Neutrophil (primary cell): ENCODE data around the gene DOCK4.
A peak's percentile ranks its signal among the peaks of the same experiment; 100 is the strongest.

Experiments
- H3K27ac ChIP-seq: fragments of 200-600 bp; sonication (generic); 2 replicates; pipeline ENCODE4 v1.5.1; 2016; ENCODE audit warnings: mild to moderate bottlenecking, moderate library complexity
- H3K27me3 ChIP-seq: fragments of 200-600 bp; sonication (generic); 2 replicates; pipeline ENCODE4 v1.6.0; 2016; ENCODE audit warnings: mild to moderate bottlenecking
- H3K36me3 ChIP-seq: fragments of 200-600 bp; sonication (generic); 2 replicates; pipeline ENCODE4 v1.5.1; 2017
- H3K4me1 ChIP-seq, 2 experiments: fragments of 200-600 bp in 1 of 2; sonication (generic) in 1 of 2; 1 replicate in 1 of 2; 2 replicates in 1 of 2; pipeline versions ENCODE4 v1.5.1 to v1.6.1; 2013 to 2016; ENCODE audit warnings: low read depth in 1 of 2, low read length in 1 of 2, mild to moderate bottlenecking in 1 of 2, moderate library complexity in 1 of 2; ENCODE audit not compliant: control insufficient read depth in 1 of 2, insufficient read depth in 1 of 2
- H3K4me3 ChIP-seq, 2 experiments: fragments of 200-600 bp in 1 of 2; sonication (generic) in 1 of 2; 1 replicate in 1 of 2; 2 replicates in 1 of 2; pipeline ENCODE4 v1.5.1; 2013 to 2016; ENCODE audit warnings: low read depth in 1 of 2, low read length in 1 of 2, mild to moderate bottlenecking in 1 of 2, moderate library complexity in 1 of 2
- H3K9me3 ChIP-seq: fragments of 200-600 bp; sonication (generic); 2 replicates; pipeline ENCODE4 v1.5.1; 2016
- TF ChIP-seq, protein P1 (sequence below): fragments of 200-600 bp; sonication (generic); IDR thresholded peaks from 2 replicates; pipeline ENCODE4 v1.5.1; 2016; ENCODE audit warnings: antibody characterized with exemption

Gene DOCK4

DNA sequence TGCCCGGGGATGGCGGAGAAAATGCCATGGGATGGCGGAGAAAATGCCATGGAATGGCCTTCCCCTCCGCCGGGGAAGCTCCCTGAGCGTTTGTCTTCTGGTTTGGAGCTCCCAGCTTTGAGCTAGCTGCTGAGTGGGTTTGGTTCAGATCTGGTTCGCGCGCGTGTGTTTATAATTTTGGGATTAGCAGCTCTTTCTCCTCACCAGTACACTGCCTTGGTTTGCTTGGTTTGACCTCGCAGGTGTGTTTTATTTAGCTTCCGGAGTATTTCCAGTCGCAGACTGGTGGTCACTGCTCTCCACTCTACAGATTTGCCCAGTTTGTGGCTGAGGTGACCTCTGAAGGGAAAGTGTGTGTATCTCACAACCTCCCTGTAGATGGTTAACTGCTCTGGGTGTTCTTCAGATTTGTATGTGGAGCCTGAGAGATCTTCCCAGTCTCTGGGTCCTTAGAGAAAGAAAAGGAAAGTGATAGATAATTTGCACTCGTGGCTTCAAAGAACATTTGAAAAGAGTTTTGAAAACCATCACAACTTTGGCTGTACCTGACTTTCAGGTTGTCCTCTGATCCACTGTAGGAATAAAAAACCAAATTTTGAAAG lies 893 bp upstream of the DOCK4 start:
- Histone ChIP-seq H3K4me3 (peak overlapping the region; percentile 81 to 98), H3K4me1 (peaks cover 34 to 35% of the 10 kb centered on the region in 2 experiments), H3K36me3 (no peaks in the 10 kb centered on the region), H3K27me3 (peaks cover 28% of the 10 kb centered on the region), H3K9me3 (no peaks in the 10 kb centered on the region), H3K27ac (peak overlapping the region; percentile 89)
- TF ChIP-seq, protein P1, sequence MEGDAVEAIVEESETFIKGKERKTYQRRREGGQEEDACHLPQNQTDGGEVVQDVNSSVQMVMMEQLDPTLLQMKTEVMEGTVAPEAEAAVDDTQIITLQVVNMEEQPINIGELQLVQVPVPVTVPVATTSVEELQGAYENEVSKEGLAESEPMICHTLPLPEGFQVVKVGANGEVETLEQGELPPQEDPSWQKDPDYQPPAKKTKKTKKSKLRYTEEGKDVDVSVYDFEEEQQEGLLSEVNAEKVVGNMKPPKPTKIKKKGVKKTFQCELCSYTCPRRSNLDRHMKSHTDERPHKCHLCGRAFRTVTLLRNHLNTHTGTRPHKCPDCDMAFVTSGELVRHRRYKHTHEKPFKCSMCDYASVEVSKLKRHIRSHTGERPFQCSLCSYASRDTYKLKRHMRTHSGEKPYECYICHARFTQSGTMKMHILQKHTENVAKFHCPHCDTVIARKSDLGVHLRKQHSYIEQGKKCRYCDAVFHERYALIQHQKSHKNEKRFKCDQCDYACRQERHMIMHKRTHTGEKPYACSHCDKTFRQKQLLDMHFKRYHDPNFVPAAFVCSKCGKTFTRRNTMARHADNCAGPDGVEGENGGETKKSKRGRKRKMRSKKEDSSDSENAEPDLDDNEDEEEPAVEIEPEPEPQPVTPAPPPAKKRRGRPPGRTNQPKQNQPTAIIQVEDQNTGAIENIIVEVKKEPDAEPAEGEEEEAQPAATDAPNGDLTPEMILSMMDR: no peak

DNA sequence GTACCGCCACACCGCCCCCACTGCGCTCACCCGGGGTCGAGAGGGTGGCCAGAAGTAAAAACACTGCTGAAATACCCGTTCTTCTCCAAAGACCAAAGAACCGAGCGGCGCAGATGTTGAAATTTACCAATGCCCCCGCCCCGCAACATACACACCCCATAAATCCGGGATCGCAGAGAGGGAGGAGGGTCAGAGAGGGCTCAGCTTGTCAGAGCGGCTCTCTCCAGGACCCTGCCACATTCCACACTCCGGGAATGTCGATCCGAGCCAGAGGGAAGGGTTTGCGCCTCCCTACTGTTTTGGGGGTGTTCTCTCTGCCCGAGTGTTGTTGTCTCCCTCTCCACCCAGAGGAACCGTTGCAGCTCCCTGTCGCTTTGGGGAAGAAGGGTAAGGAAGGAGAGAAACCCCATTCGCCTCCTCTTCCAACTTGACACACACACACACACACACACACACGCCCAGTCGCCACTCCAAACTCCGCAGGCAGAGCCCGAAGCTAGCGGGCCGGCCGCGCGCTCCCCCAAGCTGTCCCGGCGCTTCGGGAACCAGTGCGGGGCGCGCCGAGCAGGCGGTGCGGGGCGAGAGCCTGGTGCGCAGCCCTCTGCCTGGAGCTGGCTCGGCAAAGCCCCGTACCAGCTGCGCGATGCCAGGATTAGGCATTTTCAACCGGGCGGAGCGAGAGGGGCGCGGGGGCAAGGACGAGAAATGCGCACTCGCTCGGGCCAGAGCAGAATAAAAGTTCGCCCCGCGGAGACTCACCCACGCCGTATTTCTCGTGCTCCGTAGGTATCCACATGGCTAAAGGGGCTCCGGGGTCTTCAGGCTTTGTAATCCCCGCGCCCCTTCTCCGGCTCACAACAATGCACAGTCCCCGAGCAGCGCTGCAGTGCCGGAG lies 609 bp downstream of the DOCK4 start:
- Histone ChIP-seq H3K4me3 (peak overlapping the region; percentile 81 to 98), H3K9me3 (no peaks in the 10 kb centered on the region), H3K4me1 (peaks cover 34 to 35% of the 10 kb centered on the region in 2 experiments), H3K27me3 (peaks cover 28% of the 10 kb centered on the region), H3K27ac (peak overlapping the region; percentile 89), H3K36me3 (no peaks in the 10 kb centered on the region)
- TF ChIP-seq, protein P1: no peak

DNA sequence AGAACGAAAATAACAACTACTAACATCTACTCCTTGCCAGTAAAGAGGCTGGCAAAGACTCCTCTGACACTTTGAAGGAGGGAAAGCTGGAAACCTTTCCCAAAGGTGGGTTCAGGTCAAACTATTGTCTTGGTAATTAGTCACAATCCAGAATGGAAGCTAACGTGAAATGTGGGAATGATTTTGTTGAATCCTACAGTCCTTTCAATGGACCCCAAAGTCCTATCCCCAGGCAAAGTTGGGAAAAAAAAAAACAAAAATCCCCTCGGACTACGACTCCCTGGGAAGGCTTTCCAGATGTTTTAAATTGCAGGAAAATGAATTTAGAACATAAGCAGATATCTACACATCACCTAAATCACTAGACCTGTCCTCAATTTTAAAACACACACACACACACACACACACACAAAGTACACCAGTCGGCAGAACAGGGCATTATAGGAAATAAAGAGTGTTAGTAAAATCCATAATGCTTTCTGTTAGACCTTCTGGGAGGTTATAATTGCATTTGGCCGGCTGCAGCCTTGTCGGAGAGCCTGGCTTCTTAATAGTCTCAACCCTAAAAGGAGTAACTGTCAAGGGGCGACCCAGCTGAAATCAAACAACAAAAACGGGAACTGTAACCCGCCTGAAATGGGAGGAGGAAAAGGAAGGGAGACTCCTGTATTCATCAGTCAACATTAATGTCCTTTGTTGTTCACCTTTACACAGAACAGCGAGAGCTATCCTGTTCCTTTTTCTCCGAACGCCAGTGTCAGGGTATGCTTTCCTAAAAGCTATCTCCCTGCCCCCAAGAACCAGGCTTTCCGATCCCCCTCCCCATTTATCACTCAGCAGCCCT lies 1.5 kb downstream of the DOCK4 start:
- peak overlapping the region; percentile 81 to 98 for H3K4me3 ChIP-seq
- TF ChIP-seq, protein P1: no peak
- H3K27ac ChIP-seq: peak overlapping the region; percentile 89

DNA sequence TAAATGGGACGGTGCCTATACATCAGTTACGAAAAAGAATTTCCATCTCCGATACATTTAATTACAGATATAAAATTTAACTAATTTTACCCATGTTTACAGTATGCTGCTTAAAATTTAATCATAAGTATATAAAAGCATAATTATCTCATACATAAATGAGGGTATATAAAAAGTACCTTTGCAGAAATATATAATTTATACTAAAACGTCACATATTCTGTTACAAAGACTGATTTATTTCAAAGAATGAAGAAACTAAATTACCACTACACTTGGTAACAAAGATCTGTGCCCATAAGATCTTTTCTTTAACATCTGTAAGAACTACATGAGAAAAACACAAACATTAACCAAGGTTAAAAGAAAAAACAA lies 2.8 kb downstream of the DOCK4 start:
- TF ChIP-seq, protein P1: no peak
- H3K4me3 ChIP-seq: peak overlapping the region in 1 of 2 experiments; percentile 98
- peaks cover 34 to 35% of the 10 kb centered on the region in 2 experiments for H3K4me1 ChIP-seq
- no peaks in the 10 kb centered on the region for H3K36me3 ChIP-seq
- no peaks in the 10 kb centered on the region for H3K9me3 ChIP-seq
- H3K27me3 ChIP-seq: peaks cover 28% of the 10 kb centered on the region
- H3K27ac ChIP-seq: no peak overlapping the region

More for the DNA sequence above, 1.5 kb downstream of the DOCK4 start:
- Histone ChIP-seq H3K36me3 (no peaks in the 10 kb centered on the region), H3K27me3 (peaks cover 28% of the 10 kb centered on the region), H3K4me1 (peaks cover 34 to 35% of the 10 kb centered on the region in 2 experiments), H3K9me3 (no peaks in the 10 kb centered on the region)

DNA sequence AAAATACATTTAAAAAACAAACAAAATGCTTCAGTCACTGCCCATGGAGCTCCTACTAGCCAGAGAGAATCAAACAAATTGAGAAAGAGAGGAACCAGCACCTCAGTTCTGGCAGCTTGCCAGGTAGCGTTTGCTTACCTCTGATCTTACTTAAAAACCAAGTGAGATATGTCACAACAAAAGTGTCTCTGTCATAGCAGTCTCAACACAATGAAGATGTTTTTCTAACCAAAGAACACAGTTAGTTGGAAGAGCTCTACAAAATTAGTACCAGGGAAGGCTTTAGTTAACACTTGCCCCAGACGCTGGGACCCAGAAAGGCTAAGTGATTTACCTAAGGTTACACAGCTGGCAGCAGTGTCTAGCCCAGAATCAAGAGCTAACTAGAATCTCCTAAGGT lies 3.4 kb downstream of the DOCK4 start:
- no peaks in the 10 kb centered on the region for H3K36me3 ChIP-seq
- H3K4me1 ChIP-seq: peaks cover 34 to 35% of the 10 kb centered on the region in 2 experiments
- peaks cover 28% of the 10 kb centered on the region for H3K27me3 ChIP-seq
- H3K9me3 ChIP-seq: no peaks in the 10 kb centered on the region
- peak overlapping the region; percentile 21 for H3K27ac ChIP-seq
- TF ChIP-seq, protein P1: no peak
- no peak overlapping the region for H3K4me3 ChIP-seq
